CMK (cell line): ENCODE results near the gene LETM1.

Experiments used
- DNase-seq: peaks from one replicate; pipeline ENCODE4 v3.0.0-alpha.2; 2010; ENCODE audit warnings: low read depth

Gene LETM1

DNA sequence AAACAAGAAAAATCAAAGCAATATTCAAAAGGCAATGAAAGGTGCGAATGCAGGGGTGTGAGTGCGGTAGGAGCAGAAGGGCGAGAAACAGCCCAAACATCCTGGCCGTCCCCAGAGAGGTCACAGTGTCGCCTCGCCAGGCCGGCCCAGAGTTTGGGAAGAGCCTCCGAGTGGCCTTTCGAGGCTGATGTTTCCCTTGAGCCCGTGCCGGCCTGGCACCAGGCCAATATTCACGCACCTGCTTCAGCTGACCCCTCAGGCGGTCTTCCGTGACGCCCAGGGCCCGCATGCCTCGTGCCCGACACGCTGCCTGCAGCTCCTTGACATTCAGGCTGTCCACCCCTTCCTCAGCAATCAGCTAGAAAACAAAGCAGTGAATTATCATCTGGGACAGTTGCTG is 30.6 kb downstream of the LETM1 start:
- no peak for DNase-seq

DNA sequence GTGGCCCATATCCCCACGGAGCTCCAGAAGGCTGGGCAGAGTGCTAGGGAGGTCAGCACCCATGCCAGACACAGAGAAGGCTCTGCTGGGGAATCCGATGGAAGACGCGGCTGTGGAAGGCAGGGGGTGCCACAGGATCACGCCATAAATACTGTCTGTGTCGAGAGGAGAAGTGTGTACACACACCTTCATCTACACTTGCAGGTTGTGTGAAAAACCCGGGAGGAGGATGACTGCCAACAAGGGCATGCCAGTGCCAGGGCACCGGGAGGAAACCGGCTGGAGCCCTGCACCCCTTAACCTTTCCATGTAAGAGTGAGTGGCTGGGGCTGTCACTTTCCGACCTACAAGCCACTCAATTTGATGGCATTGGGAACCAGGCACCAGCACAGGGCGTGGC is 31.2 kb downstream of the LETM1 start:
- DNase-seq = no peak

DNA sequence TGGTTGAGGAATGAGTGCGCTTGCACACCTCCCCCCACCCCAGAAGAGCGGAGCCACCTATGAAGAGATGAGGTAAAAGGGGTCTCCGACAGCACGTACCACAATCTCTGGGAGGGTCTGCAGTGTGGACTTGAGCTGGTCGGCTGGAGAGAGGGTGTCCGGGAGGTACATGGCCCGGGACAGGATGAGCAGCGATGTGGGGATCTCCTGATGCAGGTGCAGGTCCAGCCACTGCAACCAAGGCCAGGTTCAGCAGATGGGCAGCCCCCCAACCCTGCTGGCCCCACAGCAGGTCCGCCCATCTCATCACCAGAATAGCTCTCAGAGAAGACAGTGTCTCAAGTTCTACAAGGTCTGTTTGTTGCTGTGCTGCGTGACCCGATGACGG is 32.4 kb downstream of the LETM1 start:
- DNase-seq = no peak

DNA sequence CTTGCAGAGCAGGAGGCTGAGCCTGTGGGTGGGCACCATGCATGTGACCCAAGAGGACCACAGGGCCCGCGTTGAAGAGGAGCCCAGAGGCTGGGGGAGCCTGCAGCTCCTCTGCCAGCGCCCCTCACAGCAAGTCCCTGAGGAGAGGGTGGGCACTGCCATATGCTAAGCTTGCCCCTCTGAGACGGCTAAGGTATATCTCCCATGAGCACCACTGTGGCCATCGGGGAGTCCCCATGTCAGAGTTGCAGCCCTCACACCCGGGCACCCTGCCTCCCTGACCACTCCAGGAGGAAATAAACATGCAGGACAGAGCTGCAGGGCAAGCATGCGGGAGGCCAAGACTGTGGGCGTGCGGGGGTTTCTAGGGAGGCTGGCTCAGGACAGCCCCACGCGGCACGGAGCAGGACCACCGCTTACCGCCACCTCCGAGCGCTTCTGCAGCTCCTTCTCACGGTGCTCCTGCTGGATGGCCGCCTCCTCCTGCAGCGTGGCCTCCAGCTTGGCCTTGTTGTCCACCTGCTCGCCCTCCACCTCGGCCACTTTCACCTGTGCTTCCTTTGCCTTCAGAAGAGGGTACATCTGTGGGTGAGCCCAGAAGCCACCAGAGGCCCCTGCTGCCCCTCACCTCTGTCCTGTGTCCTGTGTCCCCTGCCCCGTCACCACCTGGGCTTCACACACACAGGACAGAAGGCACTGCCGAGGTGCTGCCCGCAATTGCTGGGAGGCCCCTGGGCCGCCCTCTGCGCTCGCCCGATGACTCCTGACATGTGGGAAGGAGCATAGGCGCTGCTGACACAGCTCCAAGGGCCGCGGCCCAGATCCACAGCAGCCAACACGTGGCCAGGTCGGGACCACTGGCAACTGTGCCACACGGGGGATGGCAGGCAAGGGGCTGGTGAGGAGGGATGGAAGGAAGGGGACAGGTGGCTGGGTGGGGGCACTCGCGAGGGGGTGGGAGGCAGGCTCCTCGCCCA is 33.1 kb downstream of the LETM1 start:
- no peak for DNase-seq

DNA sequence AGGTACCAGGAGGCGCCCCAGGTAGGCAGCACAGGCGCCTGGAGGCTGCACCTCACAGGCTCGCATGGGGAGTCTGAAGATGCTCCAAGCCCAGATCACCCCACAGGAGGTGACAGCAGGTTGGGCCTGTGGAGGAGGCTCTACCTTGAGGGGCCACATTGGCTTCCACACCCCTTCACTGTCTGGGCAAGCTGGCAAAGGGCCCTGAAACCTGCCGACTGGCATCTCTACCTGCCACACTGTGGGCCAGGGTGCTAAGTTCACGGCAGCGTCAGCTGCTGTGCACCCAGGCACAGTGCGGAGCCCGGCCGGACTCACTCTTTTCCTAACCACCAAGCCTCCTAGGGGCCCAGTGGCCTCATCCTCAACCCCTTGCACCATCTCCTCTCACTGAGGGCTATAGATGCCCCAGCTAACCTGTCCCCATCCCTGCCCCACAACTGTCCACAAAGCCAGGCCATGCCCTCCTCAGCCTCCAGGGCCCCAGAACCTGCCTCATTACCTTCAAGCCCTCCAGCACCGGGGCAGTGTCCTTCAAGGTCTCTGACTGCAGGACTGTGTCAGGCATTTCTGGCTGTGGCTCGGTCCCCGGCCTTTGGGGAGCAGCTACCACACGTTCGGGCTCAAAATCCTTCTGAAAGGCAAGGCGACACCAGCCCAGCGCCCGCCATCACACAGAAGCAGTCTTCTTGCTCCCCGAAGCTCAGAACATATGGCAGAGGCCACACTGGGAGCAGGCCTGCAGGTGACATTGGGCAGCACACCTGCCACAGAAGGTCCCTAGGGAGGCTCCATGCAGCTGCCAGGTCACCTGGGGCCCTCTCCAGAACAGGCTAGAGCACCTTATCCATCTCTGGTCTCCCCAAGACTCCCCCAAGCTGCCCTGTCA is 34.0 kb downstream of the LETM1 start:
- DNase-seq = no peak

- no peak for DNase-seq
These were observed 36.1 kb downstream of the LETM1 start for GRCh38 chr4:1819816-1820215.

GRCh38 chr4:1819284-1819683 is 36.7 kb downstream of the LETM1 start:
- no peak for DNase-seq

DNA sequence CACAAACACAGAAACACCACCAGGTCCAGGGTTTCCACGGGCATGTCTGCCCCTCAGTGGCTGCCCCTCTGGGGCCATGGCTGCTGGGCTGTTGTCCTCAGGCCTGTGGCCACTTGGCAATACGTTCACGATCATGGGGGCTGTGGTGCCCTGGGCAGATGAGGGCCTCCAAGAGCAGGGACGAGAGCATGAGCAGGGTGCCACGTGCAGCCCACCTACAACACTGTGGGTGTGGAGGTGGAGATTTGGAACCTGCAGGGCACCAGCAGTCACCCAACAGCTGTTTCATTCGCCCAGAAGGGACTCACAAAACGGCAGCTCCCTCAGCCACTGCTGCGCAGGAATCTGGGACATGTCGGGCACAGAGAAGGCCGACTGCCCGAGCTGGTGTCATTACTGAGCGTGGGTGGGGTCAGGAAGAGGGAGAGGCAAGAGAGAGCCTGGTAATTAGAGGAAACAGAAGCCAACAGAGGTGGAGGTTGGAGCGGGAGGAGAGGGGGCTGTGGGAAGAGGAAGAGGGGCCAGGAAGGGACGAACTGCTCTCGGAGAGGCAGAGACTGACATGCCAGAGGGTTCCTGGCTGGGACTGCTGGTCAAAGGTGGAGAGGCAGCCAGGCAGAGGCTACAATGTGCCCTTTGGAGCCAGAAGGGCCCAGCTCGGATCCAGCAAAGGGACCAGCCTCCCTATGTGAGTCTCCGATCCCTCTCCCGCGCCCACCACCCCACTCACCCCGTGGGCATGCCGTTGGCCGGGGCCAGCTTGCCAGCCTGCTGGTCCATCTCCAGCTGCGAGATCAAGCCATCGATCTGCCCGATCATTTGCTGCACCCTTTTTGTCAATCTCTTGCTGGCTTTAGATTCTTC is 39.7 kb downstream of the LETM1 start:
- no peak for DNase-seq

- no peak for DNase-seq
These were observed 40.6 kb downstream of the LETM1 start for GRCh38 chr4:1815096-1815996.

DNA sequence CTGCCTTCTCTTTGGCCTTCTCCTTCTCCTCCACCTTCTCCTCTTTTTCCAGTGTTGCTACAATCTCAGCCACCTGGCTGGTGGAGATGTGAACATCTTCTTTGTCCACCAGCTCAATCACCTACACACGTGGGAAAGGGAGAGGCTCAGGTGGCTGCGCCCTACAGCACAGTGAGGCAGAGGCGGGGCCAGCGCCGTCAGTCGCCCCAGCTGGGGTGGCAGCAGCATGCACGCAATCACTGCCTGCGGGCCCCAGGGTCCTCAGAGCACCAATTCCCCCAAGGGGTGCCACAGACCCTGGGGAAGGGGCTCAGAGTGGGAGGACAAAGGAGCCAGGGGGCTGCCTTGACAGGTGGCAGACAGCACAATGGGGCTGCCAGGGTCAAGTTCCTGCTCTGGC is 41.5 kb downstream of the LETM1 start:
- no peak for DNase-seq

DNA sequence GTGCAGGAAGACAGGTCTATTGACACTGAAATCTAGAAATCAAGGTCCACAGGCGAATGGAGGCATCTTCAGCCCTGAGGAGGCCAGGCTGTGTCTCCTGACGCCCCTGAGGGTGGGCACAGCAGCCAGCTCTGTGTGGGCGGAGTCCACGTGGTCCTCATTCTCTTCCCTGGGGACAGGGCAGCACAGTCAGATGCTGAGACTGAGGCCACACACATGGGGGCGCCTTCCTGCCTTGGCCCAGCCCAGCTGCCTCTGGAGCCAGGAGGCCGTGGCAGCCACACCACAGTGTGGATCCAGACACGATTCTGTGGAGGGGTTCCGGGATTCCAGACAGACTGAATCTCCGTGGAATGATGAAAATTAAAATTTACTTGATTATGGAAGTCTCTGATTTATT is 42.0 kb downstream of the LETM1 start:
- DNase-seq = no peak

GRCh38 chr4:1813231-1813630 is 42.7 kb downstream of the LETM1 start:
- DNase-seq = no peak

GRCh38 chr4:1812720-1813119 is 43.2 kb downstream of the LETM1 start:
- DNase-seq = no peak

GRCh38 chr4:1810765-1811164 is 45.2 kb downstream of the LETM1 start:
- no peak for DNase-seq

DNA sequence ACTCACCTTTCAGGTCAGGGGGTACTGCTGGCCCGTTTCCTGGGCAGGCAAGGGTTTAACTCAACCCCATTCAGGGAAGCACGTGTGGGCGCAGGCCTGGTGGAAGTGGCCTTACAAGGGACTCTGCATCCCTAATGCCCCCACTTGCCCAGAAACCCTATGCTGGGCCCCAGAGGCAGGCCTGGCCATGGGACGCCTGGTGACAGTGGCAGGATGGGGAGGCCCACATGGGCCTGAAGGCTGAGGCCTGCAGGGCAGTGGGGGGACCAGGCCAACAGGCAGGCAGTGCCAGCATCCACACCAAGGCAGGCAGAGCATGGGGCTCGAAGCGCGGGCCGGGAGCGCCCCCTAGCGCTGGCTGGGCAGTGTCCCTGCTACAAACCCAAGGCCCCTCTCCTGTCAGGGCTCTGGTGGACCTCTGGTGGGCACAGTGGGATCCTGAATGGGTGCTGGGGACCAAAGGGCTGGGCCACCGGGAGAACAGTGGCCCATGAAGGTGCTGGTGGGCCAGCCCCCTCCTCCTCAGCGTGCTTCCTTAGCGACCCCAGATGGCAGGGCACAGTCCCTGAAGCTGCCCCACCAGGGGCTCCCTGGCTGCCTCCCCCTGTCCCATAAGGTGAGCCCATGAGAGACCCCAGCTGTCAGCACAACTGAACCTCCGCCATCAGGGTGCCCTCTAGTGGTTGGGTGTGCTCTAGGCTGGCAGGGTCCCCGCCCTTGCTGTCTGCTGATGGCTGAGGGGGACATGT is 46.0 kb downstream of the LETM1 start:
- DNase-seq = no peak

- no peak for DNase-seq
These were observed 46.9 kb downstream of the LETM1 start for GRCh38 chr4:1808851-1809753.

GRCh38 chr4:1808396-1808795 is 47.6 kb downstream of the LETM1 start:
- no peak for DNase-seq

DNA sequence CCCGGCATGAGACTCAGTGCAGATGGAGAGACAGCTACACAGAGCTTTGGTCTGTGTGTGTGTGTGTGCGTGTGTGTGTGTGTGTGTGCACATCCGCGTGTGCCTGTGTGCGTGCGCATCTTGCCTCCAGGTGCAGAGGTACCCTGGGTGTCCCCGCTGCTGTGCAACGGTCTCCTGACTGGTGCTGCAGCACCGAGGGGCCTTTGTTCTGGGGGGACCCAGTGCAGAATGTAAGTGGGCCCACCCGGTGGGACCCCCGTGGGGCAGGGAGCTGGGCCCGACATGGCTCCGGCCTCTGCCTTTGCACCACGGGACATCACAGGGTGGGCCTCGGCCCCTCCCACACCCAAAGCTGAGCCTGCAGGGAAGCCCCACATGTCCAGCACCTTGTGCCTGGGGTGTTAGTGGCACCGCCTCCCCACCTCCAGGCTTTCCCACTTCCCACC is 48.6 kb downstream of the LETM1 start:
- DNase-seq = no peak
